C4-2B (cell line): ENCODE measurements around the gene UBD.

ENCODE experiments used
- CTCF ChIP-seq: fragments of 450-650 bp; conservative IDR thresholded peaks from 2 replicates; pipeline ENCODE4 v1.5.1; 2017; ENCODE audit warnings: mild to moderate bottlenecking
- ZFX ChIP-seq: fragments of 450-650 bp; IDR thresholded peaks from 2 replicates; pipeline ENCODE4 v1.6.1; 2017

GRCh38 chr6:29525311-29525639, 34.3 kb downstream of the UBD start:
- no peak for TF ChIP-seq CTCF
- no peak for TF ChIP-seq ZFX
